NB4 (cell line): ENCODE measurements around the gene TECRL.

ENCODE experiments used
- DNase-seq: peaks from one replicate; pipeline ENCODE4 v3.0.0; 2010; ENCODE audit warnings: low read depth
- H3K4me3 ChIP-seq: one replicate; pipeline ENCODE4 v1.5.1; 2011; ENCODE audit warnings: mild to moderate bottlenecking, low read depth, low read length, moderate library complexity
- MYC ChIP-seq: IDR thresholded peaks from 2 replicates; pipeline ENCODE4 v1.6.1; 2011; ENCODE audit warnings: low read depth, low read length
- POLR2A ChIP-seq: IDR thresholded peaks from 2 replicates; pipeline ENCODE4 v1.6.1; 2011; ENCODE audit warnings: mild to moderate bottlenecking; ENCODE audit not compliant: insufficient read length; ENCODE audit errors: extremely low read depth
- TF ChIP-seq, protein P1 (sequence below): IDR thresholded peaks from one replicate; pipeline ENCODE4 v1.5.1; 2012; ENCODE audit warnings: low read depth, low read length
- TF ChIP-seq, protein P2 (sequence below): IDR thresholded peaks from 2 replicates; pipeline ENCODE4 v1.6.1; 2011; ENCODE audit warnings: low read depth, low read length

Gene TECRL

DNA sequence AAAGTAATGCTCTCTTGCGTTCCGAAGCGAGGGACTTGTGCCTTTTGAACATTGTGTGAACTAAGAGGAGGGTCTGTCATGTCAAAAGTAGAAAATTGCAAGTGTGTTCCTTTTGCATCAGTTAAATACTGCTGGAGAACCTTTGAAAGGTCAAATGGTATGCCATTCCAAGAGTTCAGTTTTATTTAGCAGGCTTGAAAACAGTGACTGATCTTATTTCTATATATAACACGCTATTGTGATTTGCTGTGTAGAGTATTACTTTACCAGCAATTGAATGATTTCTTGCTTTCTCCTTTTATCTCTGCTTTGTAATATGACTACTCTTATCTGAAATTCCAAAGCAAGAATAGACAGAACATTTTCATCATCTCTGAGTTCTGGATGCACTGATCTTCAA, at the start of gene TECRL:
Gene TECRL (minus strand): TSS at position 151 of the 400 bp plus-strand sequence. CDS start 99 bp downstream, at position 52.
- no peak within 1 kb of the TSS for H3K4me3 ChIP-seq
- TF ChIP-seq, protein P1, sequence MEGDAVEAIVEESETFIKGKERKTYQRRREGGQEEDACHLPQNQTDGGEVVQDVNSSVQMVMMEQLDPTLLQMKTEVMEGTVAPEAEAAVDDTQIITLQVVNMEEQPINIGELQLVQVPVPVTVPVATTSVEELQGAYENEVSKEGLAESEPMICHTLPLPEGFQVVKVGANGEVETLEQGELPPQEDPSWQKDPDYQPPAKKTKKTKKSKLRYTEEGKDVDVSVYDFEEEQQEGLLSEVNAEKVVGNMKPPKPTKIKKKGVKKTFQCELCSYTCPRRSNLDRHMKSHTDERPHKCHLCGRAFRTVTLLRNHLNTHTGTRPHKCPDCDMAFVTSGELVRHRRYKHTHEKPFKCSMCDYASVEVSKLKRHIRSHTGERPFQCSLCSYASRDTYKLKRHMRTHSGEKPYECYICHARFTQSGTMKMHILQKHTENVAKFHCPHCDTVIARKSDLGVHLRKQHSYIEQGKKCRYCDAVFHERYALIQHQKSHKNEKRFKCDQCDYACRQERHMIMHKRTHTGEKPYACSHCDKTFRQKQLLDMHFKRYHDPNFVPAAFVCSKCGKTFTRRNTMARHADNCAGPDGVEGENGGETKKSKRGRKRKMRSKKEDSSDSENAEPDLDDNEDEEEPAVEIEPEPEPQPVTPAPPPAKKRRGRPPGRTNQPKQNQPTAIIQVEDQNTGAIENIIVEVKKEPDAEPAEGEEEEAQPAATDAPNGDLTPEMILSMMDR: no peak
- no peak for TF ChIP-seq POLR2A
- TF ChIP-seq, protein P2, sequence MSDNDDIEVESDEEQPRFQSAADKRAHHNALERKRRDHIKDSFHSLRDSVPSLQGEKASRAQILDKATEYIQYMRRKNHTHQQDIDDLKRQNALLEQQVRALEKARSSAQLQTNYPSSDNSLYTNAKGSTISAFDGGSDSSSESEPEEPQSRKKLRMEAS: no peak
- no peak for TF ChIP-seq MYC
- DNase-seq: no peak

GRCh38 chr4:64432674-64433073, 23.4 kb upstream of the TECRL start:
- no peak for DNase-seq
- H3K4me3 ChIP-seq: no peak overlapping the region
- TF ChIP-seq POLR2A (no peak), MYC (no peak)
- TF ChIP-seq, protein P2: no peak
- TF ChIP-seq, protein P1: no peak

DNA sequence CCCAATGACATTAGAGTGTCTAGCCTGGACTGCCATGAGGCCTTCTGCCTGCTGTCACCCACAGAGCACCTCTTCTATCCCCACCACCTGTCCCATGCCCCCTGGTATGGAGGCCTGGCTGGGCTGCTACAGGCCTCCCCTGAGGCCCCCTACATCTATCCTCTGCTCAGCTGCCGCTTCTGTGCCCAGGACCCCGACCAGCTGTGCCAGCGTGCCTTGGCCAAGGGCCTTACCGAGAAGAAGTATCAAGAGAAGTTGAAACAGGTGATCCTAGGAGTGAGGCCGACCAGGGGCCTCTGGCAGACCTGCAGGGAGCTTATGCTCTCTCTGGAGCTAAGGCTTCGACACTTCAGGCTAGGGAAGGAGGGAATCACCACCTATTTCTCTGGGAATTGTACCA, 21.7 kb upstream of the TECRL start:
- TF ChIP-seq, protein P1: no peak
- TF ChIP-seq, protein P2: no peak
- TF ChIP-seq POLR2A (no peak), MYC (no peak)
- no peak for DNase-seq
- H3K4me3 ChIP-seq: no peak overlapping the region

DNA sequence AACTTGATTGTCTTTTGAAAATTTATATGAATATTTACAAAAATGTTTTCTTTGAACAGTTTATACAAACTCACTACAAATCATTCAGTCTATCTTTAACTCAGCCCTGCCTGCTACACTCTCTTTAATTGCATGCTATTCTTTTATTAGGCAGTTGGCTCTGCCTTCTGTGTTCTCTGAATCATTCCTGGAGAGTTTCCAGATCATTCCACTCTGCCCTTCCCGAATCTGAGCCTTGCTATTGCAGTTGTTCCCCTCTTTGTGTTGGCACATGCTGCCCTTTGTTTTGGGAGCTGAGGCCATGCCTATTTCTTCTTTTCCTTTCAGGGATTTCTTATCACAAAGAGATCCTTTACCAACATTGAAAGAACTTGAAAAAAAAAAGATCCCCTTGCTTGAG, 8.7 kb upstream of the TECRL start:
- TF ChIP-seq, protein P2: no peak
- TF ChIP-seq POLR2A (no peak), MYC (no peak)
- TF ChIP-seq, protein P1: no peak
- DNase-seq: no peak
- H3K4me3 ChIP-seq: no peak overlapping the region

DNA sequence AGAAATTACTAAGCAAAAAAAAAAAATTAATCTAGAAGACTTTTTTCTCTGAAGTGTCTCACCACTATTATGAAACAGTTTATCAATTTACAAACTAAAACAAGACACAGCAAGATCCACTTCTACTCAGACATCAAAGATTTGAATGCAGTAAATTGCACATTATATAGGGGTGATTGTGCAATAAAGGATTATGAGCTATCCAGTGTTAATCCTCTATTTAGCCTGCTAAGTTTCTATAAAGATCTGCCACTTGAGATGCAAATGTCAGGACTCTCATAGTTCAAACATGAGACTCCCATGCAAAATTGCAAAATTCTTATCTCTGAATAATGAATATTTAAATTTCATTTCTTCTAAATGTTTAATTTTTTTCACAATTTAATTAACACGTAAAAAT, 2.2 kb downstream of the TECRL start:
- DNase-seq: no peak
- TF ChIP-seq MYC (no peak), POLR2A (no peak)
- TF ChIP-seq, protein P2: no peak
- TF ChIP-seq, protein P1: no peak
- no peak overlapping the region for H3K4me3 ChIP-seq

GRCh38 chr4:64405761-64406160, 3.5 kb downstream of the TECRL start:
- no peak for DNase-seq
- TF ChIP-seq, protein P1: no peak
- TF ChIP-seq, protein P2: no peak
- TF ChIP-seq POLR2A: no peak
- no peak for TF ChIP-seq MYC
- no peak overlapping the region for H3K4me3 ChIP-seq
